Upper lobe of left lung (tissue), 4 donors: ENCODE data around the gene FRMPD1.

Source experiments
- CTCF ChIP-seq, 6 experiments: fragments of 450-650 bp in 4 of 6; fragments of 200-600 bp in 2 of 6; sonication (generic) in 2 of 6; IDR thresholded peaks; one replicate each; pipeline ENCODE4 v1.5.1; 2016 to 2019; ENCODE audit warnings: antibody characterized with exemption in 6 of 6
- EP300 ChIP-seq, 4 donors: sonication (generic); formaldehyde crosslinking; IDR thresholded peaks; one replicate each; pipeline ENCODE4 v1.5.1; 2017; ENCODE audit warnings: antibody characterized with exemption in 4 of 4, control low read depth in 2 of 4
- POLR2A ChIP-seq, 4 donors: fragments of 450-650 bp; IDR thresholded peaks; one replicate each; pipeline ENCODE4 v1.5.1; 2016 to 2017; ENCODE audit warnings: antibody characterized with exemption in 4 of 4, mild to moderate bottlenecking in 2 of 4
- POLR2AphosphoS5 ChIP-seq, 2 donors: sonication (generic); formaldehyde crosslinking; IDR thresholded peaks; one replicate each; pipeline ENCODE4 v1.5.1; 2017; ENCODE audit warnings: antibody characterized with exemption in 2 of 2

- no peak for TF ChIP-seq POLR2AphosphoS5 (IDR thresholded peaks at IDR 0.05)
- TF ChIP-seq POLR2A (IDR thresholded peaks at IDR 0.05), result no peak
- TF ChIP-seq CTCF (IDR thresholded peaks at IDR 0.05), result no peak
- TF ChIP-seq EP300 (IDR thresholded peaks at IDR 0.05), result no peak
Measured at GRCh38 chr9:37624073-37624472, 26.7 kb upstream of the FRMPD1 start.
